GM12801 (cell line): ENCODE measurements around the gene MAML2.

ENCODE experiments used
- CTCF ChIP-seq: IDR thresholded peaks from one replicate; pipeline ENCODE4 v1.5.1; 2011; ENCODE audit warnings: control low read depth; ENCODE audit not compliant: insufficient read length; ENCODE audit errors: extremely low read depth

Gene MAML2

GRCh38 chr11:96154802-96155520, 188.0 kb downstream of the MAML2 start:
- no peak for TF ChIP-seq CTCF

GRCh38 chr11:96152623-96153022, 190.4 kb downstream of the MAML2 start:
- no peak for TF ChIP-seq CTCF

GRCh38 chr11:96151501-96151900, 191.5 kb downstream of the MAML2 start:
- TF ChIP-seq CTCF = no peak

GRCh38 chr11:96150609-96151008, 192.4 kb downstream of the MAML2 start:
- no peak for TF ChIP-seq CTCF

GRCh38 chr11:96149743-96150555, 193.0 kb downstream of the MAML2 start:
- TF ChIP-seq CTCF = no peak

GRCh38 chr11:96147906-96148486, 195.0 kb downstream of the MAML2 start:
- TF ChIP-seq CTCF = no peak

- TF ChIP-seq CTCF = no peak
Observed at GRCh38 chr11:96147186-96147585, 195.8 kb downstream of the MAML2 start.
